Caco-2 (cell line): ENCODE results near the gene KIAA1671. TPM values are rescaled to one million over a fixed set of nuclear protein-coding genes. Genes with fewer than 3 reads are reported as not detected.

Experiments
- BruUV-seq: library from RNA; stranded (reverse); fragments of 400-500 nt; replicated peaks from 2 replicates; lab custom pipeline; 2021; lab: Mats Ljungman, UMichigan
- CTCF ChIA-PET: fragments of 300-600 bp; sonication (Branson Sonifier 250); formaldehyde crosslinking; loops from one replicate; lab custom pipeline; 2022; ENCODE audit warnings: antibody characterized with exemption; lab: Charles Lee
- POLR2A ChIA-PET: fragments of 300-600 bp; sonication (Branson Sonifier 250); formaldehyde crosslinking; loops from one replicate; lab custom pipeline; 2022; ENCODE audit warnings: antibody characterized with exemption; lab: Charles Lee
- DNase-seq, 2 experiments: peaks; one replicate each; pipeline versions ENCODE4 v3.0.0 to v3.0.0-alpha.2; 2020 to 2022
- H3K27me3 ChIP-seq: replicated peaks from 2 replicates; pipeline ENCODE4 v1.6.0; 2011; ENCODE audit warnings: low read length; ENCODE audit not compliant: control insufficient read depth, insufficient read depth
- H3K36me3 ChIP-seq: 2 replicates; pipeline ENCODE4 v1.5.1; 2011; ENCODE audit warnings: low read length; ENCODE audit not compliant: control insufficient read depth, insufficient read depth
- H3K4me1 ChIP-seq: fragments of 250-450 bp; sonication (Bioruptor Pico); 2 replicates; pipeline ENCODE4 v1.5.1; 2020; ENCODE audit warnings: mild to moderate bottlenecking
- H3K4me3 ChIP-seq: 2 replicates; pipeline ENCODE4 v1.5.1; 2011; ENCODE audit warnings: low read depth, mild to moderate bottlenecking, control low read depth, low read length
- H3K9me3 ChIP-seq: fragments of 250-450 bp; sonication (Bioruptor Pico); 2 replicates; pipeline ENCODE4 v1.5.1; 2020; ENCODE audit warnings: mild to moderate bottlenecking, moderate library complexity
- H3K27ac Mint-ChIP-seq: one replicate; pipeline ENCODE4 v1.8.0; 2022; ENCODE audit warnings: mixed read lengths; ENCODE audit not compliant: unreplicated experiment
- H3K27me3 Mint-ChIP-seq: one replicate; pipeline ENCODE4 v1.8.0; 2022; ENCODE audit warnings: mixed read lengths; ENCODE audit not compliant: insufficient read depth, unreplicated experiment
- H3K36me3 Mint-ChIP-seq: one replicate; pipeline ENCODE4 v1.8.0; 2022; ENCODE audit warnings: mild to moderate bottlenecking, mixed read lengths; ENCODE audit not compliant: insufficient read depth, unreplicated experiment
- H3K4me1 Mint-ChIP-seq: one replicate; pipeline ENCODE4 v1.8.0; 2022; ENCODE audit warnings: low read depth, mixed read lengths; ENCODE audit not compliant: unreplicated experiment
- H3K4me3 Mint-ChIP-seq: one replicate; pipeline ENCODE4 v1.8.0; 2022; ENCODE audit warnings: mild to moderate bottlenecking, moderate library complexity, mixed read lengths; ENCODE audit not compliant: unreplicated experiment
- H3K9me3 Mint-ChIP-seq: one replicate; pipeline ENCODE4 v1.8.0; 2022; ENCODE audit warnings: mixed read lengths; ENCODE audit not compliant: unreplicated experiment
- intact Hi-C: fragments of 100-400 bp; cut with micrococcal nuclease; formaldehyde crosslinking; loops from one replicate; pipeline ENCODE4 v1.10.0; 2022; ENCODE audit not compliant: unreplicated experiment
- total RNA-seq: library from RNA; stranded (reverse); gene quantifications from 2 replicates; pipeline ENCODE4 v1.2.3, GENCODE V29; 2022
- TF ChIP-seq, protein P1 (sequence below), 2 experiments: fragments of 200-600 bp in 1 of 2; IDR thresholded peaks; 1 replicate in 1 of 2; 2 replicates in 1 of 2; pipeline versions ENCODE4 v1.5.1 to v1.8.0; 2011 to 2022; ENCODE audit warnings: antibody characterized with exemption in 1 of 2, control low read depth in 1 of 2, inconsistent platforms in 1 of 2, low read depth in 1 of 2, low read length in 1 of 2, mild to moderate bottlenecking in 1 of 2, moderate library complexity in 1 of 2; ENCODE audit not compliant: insufficient read depth in 1 of 2, severe bottlenecking in 1 of 2, unreplicated experiment in 1 of 2

The KIAA1671 gene
- total RNA-seq, 1 experiment from 2014 or later: 28.6 TPM

DNA sequence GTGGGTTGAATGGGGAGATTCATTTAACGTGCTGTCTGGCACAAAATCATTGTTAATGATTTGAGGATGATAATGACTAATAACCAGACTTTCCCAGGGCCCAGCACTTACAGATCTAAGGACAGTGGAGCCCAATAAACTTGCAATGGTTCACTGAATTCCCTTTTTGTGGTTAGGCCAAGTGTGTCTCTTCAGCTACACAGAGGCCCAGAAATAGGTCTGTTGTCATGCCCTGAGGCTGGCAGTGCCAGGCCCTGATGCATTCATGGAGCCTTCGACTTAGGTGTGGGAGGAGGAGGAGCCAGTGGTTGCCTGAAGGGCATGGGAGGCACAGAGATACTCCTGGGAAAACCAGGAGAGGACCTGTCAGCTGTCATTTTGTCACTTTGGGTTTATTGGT lies 56.1 kb downstream of the KIAA1671 start:
- intact Hi-C loops: no loop called here
- H3K36me3 ChIP-seq: no peaks in the 10 kb centered on the region
- no peaks in the 10 kb centered on the region for H3K27me3 ChIP-seq
- POLR2A ChIA-PET: no interaction called here
- H3K27me3 Mint-ChIP-seq: no peaks in the 10 kb centered on the region
- H3K9me3 ChIP-seq: no peaks in the 10 kb centered on the region
- peaks cover 7% of the 10 kb centered on the region for H3K4me1 Mint-ChIP-seq
- H3K36me3 Mint-ChIP-seq: peaks cover under 1% of the 10 kb centered on the region
- H3K4me3 Mint-ChIP-seq: no peak overlapping the region
- no TSS peak for BruUV-seq
- H3K4me1 ChIP-seq: no peaks in the 10 kb centered on the region
- no peak overlapping the region for H3K27ac Mint-ChIP-seq
- no peak for DNase-seq
- H3K4me3 ChIP-seq: no peak overlapping the region
- TF ChIP-seq, protein P1, sequence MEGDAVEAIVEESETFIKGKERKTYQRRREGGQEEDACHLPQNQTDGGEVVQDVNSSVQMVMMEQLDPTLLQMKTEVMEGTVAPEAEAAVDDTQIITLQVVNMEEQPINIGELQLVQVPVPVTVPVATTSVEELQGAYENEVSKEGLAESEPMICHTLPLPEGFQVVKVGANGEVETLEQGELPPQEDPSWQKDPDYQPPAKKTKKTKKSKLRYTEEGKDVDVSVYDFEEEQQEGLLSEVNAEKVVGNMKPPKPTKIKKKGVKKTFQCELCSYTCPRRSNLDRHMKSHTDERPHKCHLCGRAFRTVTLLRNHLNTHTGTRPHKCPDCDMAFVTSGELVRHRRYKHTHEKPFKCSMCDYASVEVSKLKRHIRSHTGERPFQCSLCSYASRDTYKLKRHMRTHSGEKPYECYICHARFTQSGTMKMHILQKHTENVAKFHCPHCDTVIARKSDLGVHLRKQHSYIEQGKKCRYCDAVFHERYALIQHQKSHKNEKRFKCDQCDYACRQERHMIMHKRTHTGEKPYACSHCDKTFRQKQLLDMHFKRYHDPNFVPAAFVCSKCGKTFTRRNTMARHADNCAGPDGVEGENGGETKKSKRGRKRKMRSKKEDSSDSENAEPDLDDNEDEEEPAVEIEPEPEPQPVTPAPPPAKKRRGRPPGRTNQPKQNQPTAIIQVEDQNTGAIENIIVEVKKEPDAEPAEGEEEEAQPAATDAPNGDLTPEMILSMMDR (IDR thresholded peaks at IDR 0.05; ENCODE audit: insufficient read depth in 1 of 2, low read depth in 1 of 2, low read length in 1 of 2, severe bottlenecking in 1 of 2, unreplicated experiment in 1 of 2): no peak
- H3K9me3 Mint-ChIP-seq: no peaks in the 10 kb centered on the region
- CTCF ChIA-PET: no interaction called here

GRCh38 chr22:25012741-25013143 lies 60.2 kb downstream of the KIAA1671 start:
- no peak for DNase-seq
- peaks cover 7% of the 10 kb centered on the region for H3K4me1 Mint-ChIP-seq
- CTCF ChIA-PET: no interaction called here
- no peaks in the 10 kb centered on the region for H3K4me1 ChIP-seq
- no peaks in the 10 kb centered on the region for H3K9me3 ChIP-seq
- POLR2A ChIA-PET: no interaction called here
- no peaks in the 10 kb centered on the region for H3K27me3 ChIP-seq
- intact Hi-C loops: no loop called here
- TF ChIP-seq, protein P1 (IDR thresholded peaks at IDR 0.05; ENCODE audit: insufficient read depth in 1 of 2, low read depth in 1 of 2, low read length in 1 of 2, severe bottlenecking in 1 of 2, unreplicated experiment in 1 of 2): no peak
- H3K4me3 ChIP-seq: no peak overlapping the region
- BruUV-seq: no TSS peak
- no peak overlapping the region for H3K4me3 Mint-ChIP-seq
- H3K36me3 Mint-ChIP-seq: peaks cover 7% of the 10 kb centered on the region
- H3K27ac Mint-ChIP-seq: peak overlapping the region; percentile 36
- no peaks in the 10 kb centered on the region for H3K9me3 Mint-ChIP-seq
- H3K27me3 Mint-ChIP-seq: no peaks in the 10 kb centered on the region
- no peaks in the 10 kb centered on the region for H3K36me3 ChIP-seq

DNA sequence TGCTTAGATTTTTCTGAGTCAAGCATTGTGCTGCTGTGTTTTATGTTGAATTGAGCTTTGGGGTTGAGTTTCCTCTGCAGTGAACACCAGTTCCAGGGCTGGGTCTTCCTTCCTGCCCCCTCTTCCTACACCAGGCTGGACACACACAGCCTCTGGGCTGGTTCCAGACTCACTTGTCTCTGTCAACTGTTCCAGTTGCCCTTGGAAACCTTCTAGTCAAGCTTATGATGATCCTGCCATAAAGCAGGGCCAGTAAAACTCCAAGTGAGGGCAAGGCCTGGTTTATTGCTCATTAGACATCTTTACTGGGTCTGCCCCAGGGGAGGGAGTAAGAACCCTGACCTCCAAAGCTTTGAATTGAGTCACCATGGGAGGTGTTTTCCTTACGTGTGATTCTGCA lies 61.1 kb downstream of the KIAA1671 start:
- Mint-ChIP-seq H3K4me3 (no peak overlapping the region), H3K36me3 (peaks cover 14% of the 10 kb centered on the region), H3K4me1 (peaks cover 7% of the 10 kb centered on the region), H3K27ac (peak overlapping the region; percentile 36), H3K27me3 (no peaks in the 10 kb centered on the region), H3K9me3 (no peaks in the 10 kb centered on the region)
- Histone ChIP-seq H3K4me3 (no peak overlapping the region), H3K4me1 (no peaks in the 10 kb centered on the region), H3K27me3 (no peaks in the 10 kb centered on the region), H3K9me3 (no peaks in the 10 kb centered on the region), H3K36me3 (no peaks in the 10 kb centered on the region)
- no TSS peak for BruUV-seq
- DNase-seq: peak; percentile 32 to 63
- TF ChIP-seq, protein P1 (IDR thresholded peaks at IDR 0.05; ENCODE audit: insufficient read depth in 1 of 2, low read depth in 1 of 2, low read length in 1 of 2, severe bottlenecking in 1 of 2, unreplicated experiment in 1 of 2): no peak
- CTCF ChIA-PET: interaction anchor here (0.7 kb wide), 2 partner anchors 37 to 43 kb away, joined by 3 read pairs; no protein-coding TSS in a partner anchor
- POLR2A ChIA-PET: no interaction called here
- intact Hi-C loops: no loop called here
